ACC112 (cell line): Measurements from ENCODE around the gene MAP3K8.
"Not testable (repeated sequence)": the region's sequence is repeated elsewhere in the genome, so short reads cannot be mapped to it uniquely, and the experiment has no call there.

ENCODE experiments used
- H2AFZ ChIP-seq: fragments of 200-600 bp; sonication (generic); one replicate; pipeline ENCODE4 v1.6.0; 2017; ENCODE audit warnings: antibody characterized with exemption, low read length; ENCODE audit not compliant: unreplicated experiment
- H3K27ac ChIP-seq: fragments of 200-600 bp; sonication (generic); 2 replicates; pipeline ENCODE4 v1.5.1; 2014; ENCODE audit warnings: low read depth, mild to moderate bottlenecking, antibody characterized with exemption, low read length, moderate library complexity
- H3K27me3 ChIP-seq: fragments of 200-600 bp; sonication (generic); 2 replicates; pipeline ENCODE4 v1.6.1; 2014; ENCODE audit warnings: mild to moderate bottlenecking, antibody characterized with exemption, low read length, moderate library complexity, mixed read lengths; ENCODE audit not compliant: insufficient read depth
- H3K36me3 ChIP-seq: fragments of 200-600 bp; sonication (generic); 2 replicates; pipeline ENCODE4 v1.6.1; 2016; ENCODE audit warnings: mild to moderate bottlenecking, antibody characterized with exemption, low read length, moderate library complexity, mixed read lengths; ENCODE audit not compliant: insufficient read depth
- H3K4me1 ChIP-seq: fragments of 200-600 bp; sonication (generic); one replicate; pipeline ENCODE4 v1.6.1; 2016; ENCODE audit warnings: low read length, mixed read lengths; ENCODE audit not compliant: insufficient read depth, unreplicated experiment, control insufficient read depth
- H3K4me3 ChIP-seq: fragments of 200-600 bp; sonication (generic); 2 replicates; pipeline ENCODE4 v1.5.1; 2014; ENCODE audit warnings: mild to moderate bottlenecking, low read depth, low read length
- H3K79me2 ChIP-seq: fragments of 200-600 bp; sonication (generic); one replicate; pipeline ENCODE4 v1.6.0; 2016; ENCODE audit warnings: low read length; ENCODE audit not compliant: control insufficient read depth, unreplicated experiment, insufficient read depth

MAP3K8 gene

GRCh38 chr10:30435073-30435422, 1.1 kb downstream of the MAP3K8 start:
- peaks cover 5% of the 10 kb centered on the region; the same call in 1 of the 2 replicates for H3K36me3 ChIP-seq
- peak overlapping the region; percentile 88 for H3K4me3 ChIP-seq
- peaks cover 28% of the 10 kb centered on the region for H3K79me2 ChIP-seq
- peak overlapping the region; percentile 20 for H2AFZ ChIP-seq
- H3K4me1 ChIP-seq: peaks cover 39% of the 10 kb centered on the region
- H3K27ac ChIP-seq: peak overlapping the region; percentile 82
- no peaks in the 10 kb centered on the region for H3K27me3 ChIP-seq

GRCh38 chr10:30435499-30436167, 1.6 kb downstream of the MAP3K8 start:
- Histone ChIP-seq H3K4me1 (peaks cover 37% of the 10 kb centered on the region), H3K27ac (peak overlapping the region; percentile 82), H3K79me2 (peaks cover 28% of the 10 kb centered on the region), H3K4me3 (peak overlapping the region; percentile 88)
- H2AFZ ChIP-seq, H3K27me3 ChIP-seq, H3K36me3 ChIP-seq: not testable (repeated sequence)

- Histone ChIP-seq H3K36me3 (peaks cover 8% of the 10 kb centered on the region; the same call in 1 of the 2 replicates), H3K27me3 (no peaks in the 10 kb centered on the region), H3K4me1 (peaks cover 32% of the 10 kb centered on the region), H3K4me3 (peak overlapping the region; percentile 88), H3K27ac (peak overlapping the region; percentile 82), H2AFZ (no peak overlapping the region), H3K79me2 (peaks cover 28% of the 10 kb centered on the region)
Observed at GRCh38 chr10:30436191-30436611, 2.2 kb downstream of the MAP3K8 start.

DNA sequence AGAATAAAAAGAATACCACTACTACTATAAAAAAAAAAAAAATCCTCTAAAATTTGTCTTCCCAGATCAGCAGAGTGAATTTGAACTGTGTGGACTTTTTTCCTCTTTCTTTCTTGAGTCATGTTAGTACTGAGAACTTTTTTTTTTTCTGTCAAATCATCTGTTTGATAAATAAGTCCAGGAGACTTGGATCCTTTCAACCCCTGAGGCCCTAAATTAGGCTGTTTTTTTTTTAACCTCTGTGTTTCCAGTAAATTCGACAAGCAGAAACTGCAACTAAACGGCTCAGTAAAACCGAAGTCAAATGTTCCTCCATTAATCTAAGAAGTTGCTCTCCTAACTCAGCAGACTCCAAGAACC, 2.7 kb downstream of the MAP3K8 start:
- H2AFZ ChIP-seq: no peak overlapping the region
- H3K4me3 ChIP-seq: peak overlapping the region; percentile 88
- peaks cover 27% of the 10 kb centered on the region for H3K4me1 ChIP-seq
- H3K27ac ChIP-seq: peak overlapping the region; percentile 82
- no peaks in the 10 kb centered on the region for H3K27me3 ChIP-seq
- peaks cover 28% of the 10 kb centered on the region for H3K79me2 ChIP-seq
- peaks cover 8% of the 10 kb centered on the region; the same call in 1 of the 2 replicates for H3K36me3 ChIP-seq

DNA sequence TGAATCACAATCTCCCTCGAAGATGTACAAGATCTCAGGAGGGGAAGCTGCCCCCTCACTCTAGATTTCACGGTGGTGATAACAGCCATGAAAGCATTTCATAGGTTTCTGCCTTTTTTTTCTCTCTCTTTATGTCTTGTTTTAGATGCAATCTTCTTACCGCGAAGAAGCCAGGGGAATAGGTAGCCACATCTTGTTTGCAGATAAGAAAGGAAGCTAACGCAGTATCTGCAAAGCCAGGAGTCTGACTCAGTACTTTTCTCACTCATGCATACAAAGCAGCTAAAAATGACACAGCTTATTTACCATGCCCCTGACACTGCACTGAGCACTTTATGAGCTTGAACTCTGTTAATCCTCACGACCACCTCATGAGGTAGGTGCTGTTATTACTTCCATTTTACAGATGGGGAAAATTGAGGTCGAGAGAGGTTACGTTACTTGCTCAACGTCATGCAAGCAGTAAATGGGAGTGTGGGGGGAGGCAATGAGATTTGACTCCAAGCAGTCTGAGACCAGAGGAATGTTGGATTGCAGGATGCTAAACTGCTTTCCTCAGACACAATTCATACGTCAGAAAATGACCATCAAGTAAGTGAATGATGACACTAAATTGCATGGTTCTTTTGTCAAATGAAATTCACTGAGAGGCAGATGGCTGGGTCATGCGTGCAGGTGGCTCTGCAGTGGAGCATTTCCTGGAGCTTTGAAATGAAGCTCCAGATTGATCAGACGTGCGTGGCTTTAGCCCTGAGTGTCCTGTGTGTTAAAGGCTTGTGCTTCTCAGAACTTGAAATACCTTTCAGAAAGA, 3.3 kb downstream of the MAP3K8 start:
- H3K4me3 ChIP-seq: peak overlapping the region; percentile 88
- H3K36me3 ChIP-seq: peaks cover 8% of the 10 kb centered on the region; the same call in 1 of the 2 replicates
- H3K79me2 ChIP-seq: peaks cover 28% of the 10 kb centered on the region
- no peaks in the 10 kb centered on the region for H3K27me3 ChIP-seq
- peak overlapping the region; percentile 82 for H3K27ac ChIP-seq
- no peak overlapping the region for H2AFZ ChIP-seq
- H3K4me1 ChIP-seq: peaks cover 27% of the 10 kb centered on the region

- Histone ChIP-seq H3K4me3 (peak overlapping the region; percentile 88), H3K79me2 (peaks cover 28% of the 10 kb centered on the region), H3K4me1 (peaks cover 27% of the 10 kb centered on the region), H3K27me3 (no peaks in the 10 kb centered on the region), H3K27ac (peak overlapping the region; percentile 82), H2AFZ (no peak overlapping the region), H3K36me3 (peaks cover 11% of the 10 kb centered on the region; the same call in 1 of the 2 replicates)
Observed at GRCh38 chr10:30438021-30438850, 4.3 kb downstream of the MAP3K8 start.

- H3K4me3 ChIP-seq: no peak overlapping the region
Observed at GRCh38 chr10:30439931-30440330, 5.9 kb downstream of the MAP3K8 start.

DNA sequence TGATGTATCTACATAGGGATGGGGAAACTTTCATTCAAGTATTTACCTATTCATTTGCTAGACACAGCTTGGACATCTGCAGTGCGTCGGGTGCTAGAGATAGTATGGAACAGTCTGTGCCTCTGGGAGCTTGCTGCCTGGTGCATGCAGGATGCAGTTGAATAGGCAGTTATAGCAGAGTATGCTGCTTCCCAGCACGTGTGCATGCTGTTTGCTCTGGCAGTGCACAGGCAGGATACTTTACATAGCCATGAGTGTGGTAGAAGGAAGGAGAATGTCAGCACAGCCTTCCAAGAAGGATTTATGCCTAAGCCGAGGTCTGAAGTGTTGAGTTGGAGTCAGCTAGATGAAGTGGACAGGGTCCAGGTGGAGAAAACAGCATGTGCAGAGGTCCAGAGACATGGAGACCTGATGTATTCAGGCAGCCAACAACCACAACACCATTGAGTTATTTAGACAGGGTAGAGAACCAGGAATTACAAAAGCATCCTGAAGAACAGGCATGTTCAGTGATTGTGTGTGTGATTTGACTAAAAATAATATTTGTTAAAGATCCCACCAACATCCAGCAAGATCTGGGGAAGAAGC, 8.1 kb downstream of the MAP3K8 start:
- no peak overlapping the region for H3K27ac ChIP-seq
- H3K79me2 ChIP-seq: peaks cover 10% of the 10 kb centered on the region
- no peaks in the 10 kb centered on the region for H3K27me3 ChIP-seq
- H2AFZ ChIP-seq: no peak overlapping the region
- H3K36me3 ChIP-seq: peaks cover 14% of the 10 kb centered on the region; the same call in 1 of the 2 replicates
- H3K4me3 ChIP-seq: no peak overlapping the region
- peaks cover 28% of the 10 kb centered on the region for H3K4me1 ChIP-seq

More at GRCh38 chr10:30439931-30440330, 5.9 kb downstream of the MAP3K8 start:
- Histone ChIP-seq H3K79me2 (peaks cover 27% of the 10 kb centered on the region), H3K36me3 (peaks cover 14% of the 10 kb centered on the region; the same call in 1 of the 2 replicates), H3K27ac (no peak overlapping the region), H2AFZ (no peak overlapping the region), H3K27me3 (no peaks in the 10 kb centered on the region), H3K4me1 (peaks cover 27% of the 10 kb centered on the region)

DNA sequence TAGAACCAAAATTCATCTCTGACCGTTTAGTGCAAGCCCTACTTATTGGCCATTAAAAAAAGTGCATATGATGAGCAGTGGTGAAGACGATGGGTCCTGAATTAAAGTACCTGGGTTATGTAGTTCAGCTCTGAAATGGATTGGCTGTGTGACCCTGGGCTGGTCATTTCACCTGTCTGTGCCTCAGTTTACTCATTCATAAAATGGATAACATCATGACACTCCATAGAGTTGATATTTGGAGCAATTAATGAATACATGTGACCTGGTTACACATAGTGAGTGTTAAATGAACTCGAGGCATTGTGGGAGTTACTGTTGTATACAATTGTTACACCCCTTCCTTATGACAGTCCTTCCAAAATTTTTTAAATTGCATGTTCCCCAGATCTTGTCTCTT, 9.1 kb downstream of the MAP3K8 start:
- no peak overlapping the region for H3K4me3 ChIP-seq
- H3K27ac ChIP-seq: no peak overlapping the region
- peaks cover 14% of the 10 kb centered on the region; the same call in 1 of the 2 replicates for H3K36me3 ChIP-seq
- peaks cover 23% of the 10 kb centered on the region for H3K4me1 ChIP-seq
- H2AFZ ChIP-seq: no peak overlapping the region
- H3K27me3 ChIP-seq: no peaks in the 10 kb centered on the region
- peaks cover 2% of the 10 kb centered on the region for H3K79me2 ChIP-seq

DNA sequence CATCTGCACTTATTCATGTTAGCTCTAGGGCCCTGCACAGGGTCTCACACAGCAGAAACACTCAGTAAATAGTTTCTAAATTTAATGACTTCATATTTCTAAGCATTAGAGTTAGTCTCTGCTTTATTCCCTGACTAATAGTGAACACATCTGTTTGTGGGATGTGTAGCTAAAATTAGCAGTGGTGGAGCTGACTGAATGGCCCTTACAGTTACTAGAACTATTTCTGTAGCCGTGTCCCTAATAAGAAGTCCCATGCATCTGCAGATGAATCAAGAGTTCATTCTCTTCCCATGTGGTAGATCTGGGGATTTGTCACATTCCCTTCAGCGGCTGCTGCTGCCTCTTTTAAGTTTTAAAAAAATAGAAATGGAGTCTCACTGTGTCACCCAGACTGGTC, 11.7 kb downstream of the MAP3K8 start:
- Histone ChIP-seq H2AFZ (no peak overlapping the region), H3K27me3 (no peaks in the 10 kb centered on the region), H3K4me1 (peaks cover 15% of the 10 kb centered on the region), H3K79me2 (no peaks in the 10 kb centered on the region), H3K27ac (peak overlapping the region; percentile 58; the same call in 1 of the 2 replicates), H3K36me3 (peaks cover 9% of the 10 kb centered on the region), H3K4me3 (no peak overlapping the region)
